ENCODE data around the gene SNX19. TPM values are rescaled to one million over a fixed set of nuclear protein-coding genes. Genes with fewer than 3 reads are reported as not detected.

Gene SNX19
- total RNA-seq, 1 donor from 2014 or later, result 45.6 TPM

DNA sequence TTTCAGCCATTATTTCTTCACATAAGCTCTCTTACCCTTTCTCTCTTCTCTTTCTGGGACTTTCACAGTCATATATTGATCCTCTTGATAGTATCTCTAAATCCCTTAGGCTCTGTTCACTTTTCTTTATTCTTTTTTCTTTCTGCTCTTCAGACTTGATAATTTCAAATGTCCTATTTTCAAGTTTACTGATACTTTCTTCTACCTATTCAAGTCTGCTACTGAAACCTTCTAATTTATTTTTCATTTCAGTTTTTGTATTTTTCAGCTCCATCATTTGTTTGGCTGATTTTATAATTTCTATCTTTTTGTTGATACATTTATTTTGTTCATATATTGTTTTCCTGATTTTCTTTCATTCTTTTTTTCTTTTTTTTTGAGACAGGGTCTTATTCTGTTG, 79.1 kb downstream of the SNX19 start:
- FAIRE-seq, result no peak

DNA sequence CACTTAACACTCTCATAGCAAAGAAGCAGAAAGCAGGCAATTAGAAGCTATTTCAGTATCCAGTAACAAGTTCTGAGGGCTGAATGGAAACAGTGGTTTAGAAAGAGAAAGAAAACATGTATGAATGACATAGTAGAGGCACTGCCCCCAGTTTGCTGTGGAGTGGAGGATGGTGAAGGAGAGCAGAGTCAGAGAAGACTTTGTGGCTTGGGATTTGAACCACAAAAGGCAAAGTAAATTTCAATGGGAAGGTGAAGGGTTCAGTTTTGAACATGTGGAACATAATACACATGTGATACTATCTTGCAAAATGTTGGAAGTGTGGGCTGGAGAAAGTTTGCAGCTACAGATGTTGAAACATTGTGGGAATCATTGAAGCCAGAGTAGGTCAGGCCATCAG, 81.4 kb downstream of the SNX19 start:
- Histone ChIP-seq H3K4me2 (ENCODE audit: low read length) (no peak overlapping the region), H3K9me3 (ENCODE audit: insufficient read depth, low read depth, low read length) (no peaks in the 10 kb centered on the region), H3K4me1 (ENCODE audit: insufficient read depth, low read length) (peaks cover 9% of the 10 kb centered on the region), H3K27me3 (ENCODE audit: insufficient read depth, low read length) (no peaks in the 10 kb centered on the region), H3K36me3 (ENCODE audit: insufficient read depth, low read length) (no peaks in the 10 kb centered on the region), H2AFZ (ENCODE audit: low read depth, low read length) (no peak overlapping the region), H3K9ac (ENCODE audit: low read length) (no peak overlapping the region), H3K27ac (ENCODE audit: low read depth, low read length) (no peak overlapping the region), H4K20me1 (ENCODE audit: insufficient read depth, low read length) (no peaks in the 10 kb centered on the region), H3K79me2 (ENCODE audit: insufficient read depth, low read length) (no peaks in the 10 kb centered on the region), H3K4me3 (ENCODE audit: insufficient read depth, low read depth, low read length) (no peak overlapping the region)
- Mint-ChIP-seq H3K4me3 (ENCODE audit: unreplicated experiment) (no peak overlapping the region), H3K4me1 (ENCODE audit: low read depth, unreplicated experiment) (peaks cover 3% of the 10 kb centered on the region), H3K36me3 (ENCODE audit: low read depth, unreplicated experiment) (no peaks in the 10 kb centered on the region), H3K9me3 (ENCODE audit: unreplicated experiment) (peaks cover 12% of the 10 kb centered on the region), H3K27me3 (ENCODE audit: low read depth, unreplicated experiment) (peaks cover 15% of the 10 kb centered on the region), H3K27ac (ENCODE audit: unreplicated experiment) (no peak overlapping the region)
- FAIRE-seq (no peak), DNase-seq (ENCODE audit: low read depth) (no peak)
- TF ChIP-seq, protein P1, sequence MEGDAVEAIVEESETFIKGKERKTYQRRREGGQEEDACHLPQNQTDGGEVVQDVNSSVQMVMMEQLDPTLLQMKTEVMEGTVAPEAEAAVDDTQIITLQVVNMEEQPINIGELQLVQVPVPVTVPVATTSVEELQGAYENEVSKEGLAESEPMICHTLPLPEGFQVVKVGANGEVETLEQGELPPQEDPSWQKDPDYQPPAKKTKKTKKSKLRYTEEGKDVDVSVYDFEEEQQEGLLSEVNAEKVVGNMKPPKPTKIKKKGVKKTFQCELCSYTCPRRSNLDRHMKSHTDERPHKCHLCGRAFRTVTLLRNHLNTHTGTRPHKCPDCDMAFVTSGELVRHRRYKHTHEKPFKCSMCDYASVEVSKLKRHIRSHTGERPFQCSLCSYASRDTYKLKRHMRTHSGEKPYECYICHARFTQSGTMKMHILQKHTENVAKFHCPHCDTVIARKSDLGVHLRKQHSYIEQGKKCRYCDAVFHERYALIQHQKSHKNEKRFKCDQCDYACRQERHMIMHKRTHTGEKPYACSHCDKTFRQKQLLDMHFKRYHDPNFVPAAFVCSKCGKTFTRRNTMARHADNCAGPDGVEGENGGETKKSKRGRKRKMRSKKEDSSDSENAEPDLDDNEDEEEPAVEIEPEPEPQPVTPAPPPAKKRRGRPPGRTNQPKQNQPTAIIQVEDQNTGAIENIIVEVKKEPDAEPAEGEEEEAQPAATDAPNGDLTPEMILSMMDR (IDR thresholded peaks at IDR 0.05; ENCODE audit: insufficient read depth, low read depth, low read length), result no peak
- TF ChIP-seq EZH2 (IDR thresholded peaks at IDR 0.05; ENCODE audit: insufficient read depth, low read length), result no peak

More for the DNA sequence above, 79.1 kb downstream of the SNX19 start:
- H3K4me3 ChIP-seq (ENCODE audit: insufficient read depth, low read depth, low read length), result no peak overlapping the region
- no peak overlapping the region for H3K4me2 ChIP-seq (ENCODE audit: low read length)
- H3K9ac ChIP-seq (ENCODE audit: low read length), result no peak overlapping the region
- H3K27me3 ChIP-seq (ENCODE audit: insufficient read depth, low read length), result no peaks in the 10 kb centered on the region
- no peaks in the 10 kb centered on the region for H3K36me3 Mint-ChIP-seq (ENCODE audit: low read depth, unreplicated experiment)
- H4K20me1 ChIP-seq (ENCODE audit: insufficient read depth, low read length), result no peaks in the 10 kb centered on the region
- TF ChIP-seq, protein P1 (IDR thresholded peaks at IDR 0.05; ENCODE audit: insufficient read depth, low read depth, low read length), result no peak
- no peak for TF ChIP-seq EZH2 (IDR thresholded peaks at IDR 0.05; ENCODE audit: insufficient read depth, low read length)
- H3K9me3 Mint-ChIP-seq (ENCODE audit: unreplicated experiment), result peaks cover 10% of the 10 kb centered on the region
- peaks cover 6% of the 10 kb centered on the region for H3K27me3 Mint-ChIP-seq (ENCODE audit: low read depth, unreplicated experiment)
- no peak for DNase-seq (ENCODE audit: low read depth)
- H3K4me1 Mint-ChIP-seq (ENCODE audit: low read depth, unreplicated experiment), result peaks cover 3% of the 10 kb centered on the region
- no peak overlapping the region for H3K27ac ChIP-seq (ENCODE audit: low read depth, low read length)
- H2AFZ ChIP-seq (ENCODE audit: low read depth, low read length), result no peak overlapping the region
- H3K27ac Mint-ChIP-seq (ENCODE audit: unreplicated experiment), result no peak overlapping the region
- no peaks in the 10 kb centered on the region for H3K79me2 ChIP-seq (ENCODE audit: insufficient read depth, low read length)
- H3K4me1 ChIP-seq (ENCODE audit: insufficient read depth, low read length), result peaks cover 4% of the 10 kb centered on the region
- H3K36me3 ChIP-seq (ENCODE audit: insufficient read depth, low read length), result no peaks in the 10 kb centered on the region
- no peaks in the 10 kb centered on the region for H3K9me3 ChIP-seq (ENCODE audit: insufficient read depth, low read depth, low read length)
- no peak overlapping the region for H3K4me3 Mint-ChIP-seq (ENCODE audit: unreplicated experiment)

DNA sequence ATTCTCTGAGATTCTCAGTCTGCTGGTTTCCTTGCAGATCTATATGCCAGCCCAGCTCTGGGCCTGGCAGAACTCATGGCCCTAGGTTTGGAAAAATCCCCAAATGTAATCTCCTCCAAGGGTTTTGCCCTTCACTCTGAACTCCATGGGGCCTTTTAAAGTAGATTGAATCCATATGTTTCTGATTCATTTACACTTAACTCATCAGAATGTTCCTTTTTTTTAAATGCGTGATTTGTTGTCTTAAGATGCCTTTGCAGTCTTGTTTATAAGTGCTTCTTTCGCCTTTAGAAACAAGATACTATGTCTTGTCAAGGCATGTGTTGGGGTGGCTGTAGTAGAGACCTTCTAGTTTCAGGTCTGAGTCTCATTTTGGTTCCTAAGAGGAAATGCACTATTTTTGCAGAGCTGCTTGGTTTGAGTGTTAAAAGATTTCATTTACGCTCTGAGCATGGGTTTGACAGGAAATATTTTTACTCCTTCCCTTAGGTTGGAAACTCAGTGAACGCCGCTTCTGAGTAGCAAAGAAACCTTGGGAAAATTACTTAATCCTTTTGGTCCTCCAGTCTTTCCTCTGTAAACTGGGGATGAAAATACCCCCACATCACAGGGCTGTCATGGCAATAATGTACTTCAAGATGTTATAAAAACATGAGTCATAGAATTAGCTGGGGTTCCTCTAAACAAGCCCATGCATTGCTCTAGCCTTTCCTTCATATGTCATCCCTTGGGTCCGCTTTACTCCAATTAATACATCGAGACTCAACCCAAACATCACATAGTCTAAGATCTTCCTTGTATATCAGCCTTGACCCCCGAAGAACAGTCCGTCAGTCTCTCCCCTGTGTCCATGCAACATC, 83.5 kb downstream of the SNX19 start:
- H3K27ac ChIP-seq (ENCODE audit: low read depth, low read length), result no peak overlapping the region
- DNase-seq (ENCODE audit: low read depth) (peak; percentile 47), FAIRE-seq (peak; percentile 73)
- H4K20me1 ChIP-seq (ENCODE audit: insufficient read depth, low read length), result no peaks in the 10 kb centered on the region
- no peak overlapping the region for H3K4me3 ChIP-seq (ENCODE audit: insufficient read depth, low read depth, low read length)
- Mint-ChIP-seq H3K27ac (ENCODE audit: unreplicated experiment) (peak overlapping the region; percentile 22), H3K9me3 (ENCODE audit: unreplicated experiment) (peaks cover 8% of the 10 kb centered on the region), H3K4me3 (ENCODE audit: unreplicated experiment) (no peak overlapping the region), H3K4me1 (ENCODE audit: low read depth, unreplicated experiment) (peaks cover 5% of the 10 kb centered on the region), H3K36me3 (ENCODE audit: low read depth, unreplicated experiment) (no peaks in the 10 kb centered on the region), H3K27me3 (ENCODE audit: low read depth, unreplicated experiment) (peaks cover 20% of the 10 kb centered on the region)
- TF ChIP-seq, protein P1 (IDR thresholded peaks at IDR 0.05; ENCODE audit: insufficient read depth, low read depth, low read length), result no peak
- no peak overlapping the region for H3K9ac ChIP-seq (ENCODE audit: low read length)
- H3K27me3 ChIP-seq (ENCODE audit: insufficient read depth, low read length), result no peaks in the 10 kb centered on the region
- no peaks in the 10 kb centered on the region for H3K36me3 ChIP-seq (ENCODE audit: insufficient read depth, low read length)
- H3K4me1 ChIP-seq (ENCODE audit: insufficient read depth, low read length), result peaks cover 12% of the 10 kb centered on the region
- no peak overlapping the region for H2AFZ ChIP-seq (ENCODE audit: low read depth, low read length)
- H3K9me3 ChIP-seq (ENCODE audit: insufficient read depth, low read depth, low read length), result no peaks in the 10 kb centered on the region
- no peaks in the 10 kb centered on the region for H3K79me2 ChIP-seq (ENCODE audit: insufficient read depth, low read length)
- no peak overlapping the region for H3K4me2 ChIP-seq (ENCODE audit: low read length)

All from astrocyte (in vitro differentiated cells and primary cell).